PC-3 (cell line): Measurements from ENCODE around the gene IZUMO2. TPM values are rescaled to one million over a fixed set of nuclear protein-coding genes. Genes with fewer than 3 reads are reported as not detected.

Experiments
- ATAC-seq: fragments of 200-7000 bp; cut with Tn5 transposase; 2 replicates; pipeline ENCODE4 v1.9.1; 2020; ENCODE audit warnings: mild to moderate bottlenecking, moderate library complexity
- BruUV-seq: library from RNA; stranded (reverse); fragments of 400-500 nt; replicated peaks from 2 replicates; lab custom pipeline; 2021; lab: Mats Ljungman, UMichigan
- CTCF ChIA-PET: fragments of 300-600 bp; sonication (Branson Sonifier 250); formaldehyde crosslinking; loops from one replicate; lab custom pipeline; 2022; ENCODE audit warnings: antibody characterized with exemption; lab: Charles Lee
- POLR2A ChIA-PET: fragments of 300-600 bp; sonication (Branson Sonifier 250); formaldehyde crosslinking; loops from one replicate; lab custom pipeline; 2022; ENCODE audit warnings: antibody characterized with exemption; ENCODE audit not compliant: unreplicated experiment; lab: Charles Lee
- DNase-seq: peaks from one replicate; pipeline ENCODE4 v3.0.0-alpha.2; 2015
- H2AFZ ChIP-seq: fragments of 300-600 bp; sonication (generic); 2 replicates; pipeline ENCODE4 v1.6.0; 2016; ENCODE audit warnings: antibody characterized with exemption, low read length
- H3F3A ChIP-seq: fragments of 300-600 bp; sonication (generic); one replicate; pipeline ENCODE4 v1.6.0; 2017; ENCODE audit warnings: antibody characterized with exemption, low read length, control low read depth, mild to moderate bottlenecking; ENCODE audit not compliant: unreplicated experiment
- H3K27ac ChIP-seq: fragments of 300-600 bp; sonication (generic); 2 replicates; pipeline ENCODE4 v1.5.1; 2016; ENCODE audit warnings: mild to moderate bottlenecking, low read length
- H3K27me3 ChIP-seq: fragments of 300-600 bp; sonication (generic); 2 replicates; pipeline ENCODE4 v1.6.1; 2016; ENCODE audit warnings: low read length, mixed read lengths
- H3K36me3 ChIP-seq: fragments of 300-600 bp; sonication (generic); 2 replicates; pipeline ENCODE4 v1.6.1; 2016; ENCODE audit warnings: low read depth, mixed run types, low read length, mixed read lengths
- H3K4me1 ChIP-seq: fragments of 300-600 bp; sonication (generic); 2 replicates; pipeline ENCODE4 v1.5.1; 2016; ENCODE audit warnings: low read length; ENCODE audit not compliant: insufficient read depth
- H3K4me2 ChIP-seq: fragments of 300-600 bp; sonication (generic); 2 replicates; pipeline ENCODE4 v1.6.0; 2016; ENCODE audit warnings: low read length
- H3K4me3 ChIP-seq: fragments of 300-600 bp; sonication (generic); 2 replicates; pipeline ENCODE4 v1.5.1; 2016; ENCODE audit warnings: mild to moderate bottlenecking, low read length, mixed read lengths
- H3K79me2 ChIP-seq: fragments of 300-600 bp; sonication (generic); 2 replicates; pipeline ENCODE4 v1.6.1; 2017; ENCODE audit warnings: low read length, mixed read lengths
- H3K9ac ChIP-seq: fragments of 300-600 bp; sonication (generic); 2 replicates; pipeline ENCODE4 v1.6.0; 2016; ENCODE audit warnings: mild to moderate bottlenecking, low read length
- H3K9me2 ChIP-seq: fragments of 300-600 bp; sonication (generic); replicated peaks from 2 replicates; pipeline ENCODE4 v1.6.1; 2016; ENCODE audit warnings: mixed run types, low read length, mixed read lengths
- H3K9me3 ChIP-seq: fragments of 300-600 bp; sonication (generic); 2 replicates; pipeline ENCODE4 v1.6.1; 2016; ENCODE audit warnings: low read length, mixed read lengths
- H4K20me1 ChIP-seq: fragments of 300-600 bp; sonication (generic); 2 replicates; pipeline ENCODE4 v1.6.1; 2016; ENCODE audit warnings: low read length, mixed read lengths
- EZH2 ChIP-seq: fragments of 300-600 bp; sonication (generic); IDR thresholded peaks from one replicate; pipeline ENCODE4 v1.6.1; 2017; ENCODE audit warnings: antibody characterized with exemption, mild to moderate bottlenecking, low read length; ENCODE audit not compliant: unreplicated experiment
- EZH2phosphoT487 ChIP-seq: fragments of 300-600 bp; sonication (generic); IDR thresholded peaks from 2 replicates; pipeline ENCODE4 v1.6.1; 2018; ENCODE audit warnings: mild to moderate bottlenecking, antibody characterized with exemption, low read length, borderline replicate concordance
- intact Hi-C: fragments of 100-400 bp; cut with micrococcal nuclease; formaldehyde crosslinking; loops from 2 replicates; pipeline ENCODE4 v1.9.0; 2023
- total RNA-seq: library from RNA; depleted of rRNA; stranded (reverse); fragments of >200 nt; gene quantifications from 2 replicates; pipeline ENCODE4 v1.2.3, GENCODE V29; 2014
- TF ChIP-seq, protein P1 (sequence below): fragments of 300-600 bp; sonication (generic); conservative IDR thresholded peaks from 2 replicates; pipeline ENCODE4 v1.5.1; 2017; ENCODE audit warnings: antibody characterized with exemption, low read depth, mild to moderate bottlenecking, low read length

IZUMO2 gene
- total RNA-seq, 1 experiment from 2014 or later, result not detected

DNA sequence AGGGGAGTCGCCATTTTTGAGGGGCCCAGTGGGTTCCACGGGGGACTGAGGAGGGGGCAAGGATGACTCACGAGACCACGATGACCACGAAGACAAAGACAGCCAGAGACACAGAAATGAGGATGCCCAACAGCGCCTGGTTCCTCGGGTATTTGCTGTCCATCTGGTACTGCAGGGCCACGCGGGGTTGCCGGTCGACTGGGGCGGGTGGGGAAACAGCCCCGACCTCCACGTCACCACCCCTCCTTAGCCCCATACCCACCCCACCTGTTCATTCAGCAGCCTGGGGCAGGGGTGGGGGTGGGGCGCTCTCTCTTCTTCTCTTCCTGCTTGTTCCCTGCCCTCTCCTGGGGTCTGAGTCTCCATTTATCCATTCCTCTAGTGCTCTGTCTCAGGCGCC, 8.6 kb downstream of the IZUMO2 start:
- no TSS peak for BruUV-seq
- H3K36me3 ChIP-seq, result no peaks in the 10 kb centered on the region
- no peak for TF ChIP-seq EZH2phosphoT487
- H3K4me1 ChIP-seq, result no peaks in the 10 kb centered on the region
- no peaks in the 10 kb centered on the region for H3K9me3 ChIP-seq
- no peaks in the 10 kb centered on the region for H3K79me2 ChIP-seq
- H3F3A ChIP-seq, result no peaks in the 10 kb centered on the region
- POLR2A ChIA-PET, result no interaction called here
- intact Hi-C loops, result no loop called here
- CTCF ChIA-PET, result no interaction called here
- no peaks in the 10 kb centered on the region for H3K9me2 ChIP-seq
- no peak overlapping the region for H3K4me2 ChIP-seq
- ATAC-seq (no peak), DNase-seq (no peak)
- H4K20me1 ChIP-seq, result no peaks in the 10 kb centered on the region
- no peak overlapping the region for H3K4me3 ChIP-seq
- H3K9ac ChIP-seq, result no peak overlapping the region
- peaks cover 43% of the 10 kb centered on the region for H3K27me3 ChIP-seq
- no peak overlapping the region for H2AFZ ChIP-seq
- H3K27ac ChIP-seq, result no peak overlapping the region

DNA sequence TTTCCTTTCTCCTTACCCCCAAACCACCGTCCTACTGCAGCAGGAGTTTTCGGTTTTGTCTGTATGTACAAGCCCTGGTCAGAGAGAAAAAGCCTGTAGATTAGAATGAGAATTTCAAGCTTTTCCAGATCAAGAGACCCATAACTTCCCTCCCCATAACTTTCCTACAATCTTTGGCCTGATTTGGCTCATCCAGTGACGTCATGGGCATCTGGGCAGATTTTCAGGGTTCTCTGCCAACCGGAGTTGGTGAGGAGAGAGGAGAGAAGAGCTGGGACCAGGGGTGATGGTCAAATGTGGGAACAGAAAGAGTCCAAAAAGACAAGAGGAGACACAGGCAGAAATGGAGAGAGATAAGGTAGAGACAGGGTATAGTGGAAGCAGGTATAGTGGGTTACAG, 10.5 kb downstream of the IZUMO2 start:
- Histone ChIP-seq H2AFZ (no peak overlapping the region), H3K79me2 (no peaks in the 10 kb centered on the region), H3K27ac (no peak overlapping the region), H3K9me2 (no peaks in the 10 kb centered on the region), H3K36me3 (no peaks in the 10 kb centered on the region), H3K4me3 (no peak overlapping the region), H3K4me2 (no peak overlapping the region), H3K9me3 (no peaks in the 10 kb centered on the region), H3K27me3 (peaks cover 38% of the 10 kb centered on the region), H3K9ac (no peak overlapping the region), H4K20me1 (no peaks in the 10 kb centered on the region), H3F3A (no peaks in the 10 kb centered on the region), H3K4me1 (no peaks in the 10 kb centered on the region)
- ChIA-PET CTCF (no interaction called here), POLR2A (no interaction called here)
- BruUV-seq, result no TSS peak
- no peak for ATAC-seq
- no peak for DNase-seq
- intact Hi-C loops, result no loop called here
- TF ChIP-seq EZH2phosphoT487 (no peak), EZH2 (no peak)
- TF ChIP-seq, protein P1, sequence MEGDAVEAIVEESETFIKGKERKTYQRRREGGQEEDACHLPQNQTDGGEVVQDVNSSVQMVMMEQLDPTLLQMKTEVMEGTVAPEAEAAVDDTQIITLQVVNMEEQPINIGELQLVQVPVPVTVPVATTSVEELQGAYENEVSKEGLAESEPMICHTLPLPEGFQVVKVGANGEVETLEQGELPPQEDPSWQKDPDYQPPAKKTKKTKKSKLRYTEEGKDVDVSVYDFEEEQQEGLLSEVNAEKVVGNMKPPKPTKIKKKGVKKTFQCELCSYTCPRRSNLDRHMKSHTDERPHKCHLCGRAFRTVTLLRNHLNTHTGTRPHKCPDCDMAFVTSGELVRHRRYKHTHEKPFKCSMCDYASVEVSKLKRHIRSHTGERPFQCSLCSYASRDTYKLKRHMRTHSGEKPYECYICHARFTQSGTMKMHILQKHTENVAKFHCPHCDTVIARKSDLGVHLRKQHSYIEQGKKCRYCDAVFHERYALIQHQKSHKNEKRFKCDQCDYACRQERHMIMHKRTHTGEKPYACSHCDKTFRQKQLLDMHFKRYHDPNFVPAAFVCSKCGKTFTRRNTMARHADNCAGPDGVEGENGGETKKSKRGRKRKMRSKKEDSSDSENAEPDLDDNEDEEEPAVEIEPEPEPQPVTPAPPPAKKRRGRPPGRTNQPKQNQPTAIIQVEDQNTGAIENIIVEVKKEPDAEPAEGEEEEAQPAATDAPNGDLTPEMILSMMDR, result no peak

DNA sequence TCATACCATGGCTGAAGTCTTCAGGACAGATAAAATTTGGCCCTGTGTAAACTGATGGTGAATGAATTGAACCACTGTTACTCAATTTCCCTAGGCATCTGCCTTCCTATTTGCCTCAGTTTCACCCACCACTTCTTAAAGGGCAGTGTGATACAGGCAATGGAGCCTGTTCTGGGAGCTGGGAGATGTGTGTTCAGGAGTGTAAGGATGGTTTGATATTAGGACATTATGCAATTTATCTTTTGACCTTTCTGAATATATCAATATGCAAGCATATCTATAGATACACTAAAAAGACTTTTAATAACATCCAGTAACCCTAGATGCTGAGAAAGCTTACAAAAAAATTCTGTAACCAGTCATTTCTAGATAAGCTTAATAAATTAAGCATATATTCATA, 14.6 kb downstream of the IZUMO2 start:
- POLR2A ChIA-PET, result no interaction called here
- TF ChIP-seq, protein P1, result no peak
- TF ChIP-seq EZH2phosphoT487 (no peak), EZH2 (no peak)
- no peak overlapping the region for H3K9ac ChIP-seq

More for the DNA sequence above, 14.6 kb downstream of the IZUMO2 start:
- CTCF ChIA-PET, result interaction anchor here (0.5 to 2.1 kb wide), 3 partner anchors 50 to 180 kb away, joined by 3 to 19 read pairs (median 5); partner anchors contain the start of gene KCNC3
- DNase-seq, result no peak
- Histone ChIP-seq H3K4me2 (peak overlapping the region; percentile 92), H3K9me2 (no peaks in the 10 kb centered on the region), H3K4me1 (no peaks in the 10 kb centered on the region), H3K36me3 (no peaks in the 10 kb centered on the region), H3K27me3 (peaks cover 24% of the 10 kb centered on the region), H3K27ac (no peak overlapping the region), H4K20me1 (no peaks in the 10 kb centered on the region), H2AFZ (peak overlapping the region; percentile 98), H3K79me2 (no peaks in the 10 kb centered on the region), H3K4me3 (peak overlapping the region; percentile 83), H3F3A (no peaks in the 10 kb centered on the region), H3K9me3 (no peaks in the 10 kb centered on the region)
- no peak for ATAC-seq
- no TSS peak for BruUV-seq
- intact Hi-C loops, result no loop called here
